HS-27A (cell line): Measurements from ENCODE around the gene CRYBA1.
"Not testable (repeated sequence)": the region's sequence is repeated elsewhere in the genome, so short reads cannot be mapped to it uniquely, and the experiment has no call there.

Experiments
- DNase-seq: peaks from one replicate; pipeline ENCODE4 v3.0.0-alpha.2; 2012; ENCODE audit warnings: low read depth, missing footprints

The CRYBA1 gene

DNA sequence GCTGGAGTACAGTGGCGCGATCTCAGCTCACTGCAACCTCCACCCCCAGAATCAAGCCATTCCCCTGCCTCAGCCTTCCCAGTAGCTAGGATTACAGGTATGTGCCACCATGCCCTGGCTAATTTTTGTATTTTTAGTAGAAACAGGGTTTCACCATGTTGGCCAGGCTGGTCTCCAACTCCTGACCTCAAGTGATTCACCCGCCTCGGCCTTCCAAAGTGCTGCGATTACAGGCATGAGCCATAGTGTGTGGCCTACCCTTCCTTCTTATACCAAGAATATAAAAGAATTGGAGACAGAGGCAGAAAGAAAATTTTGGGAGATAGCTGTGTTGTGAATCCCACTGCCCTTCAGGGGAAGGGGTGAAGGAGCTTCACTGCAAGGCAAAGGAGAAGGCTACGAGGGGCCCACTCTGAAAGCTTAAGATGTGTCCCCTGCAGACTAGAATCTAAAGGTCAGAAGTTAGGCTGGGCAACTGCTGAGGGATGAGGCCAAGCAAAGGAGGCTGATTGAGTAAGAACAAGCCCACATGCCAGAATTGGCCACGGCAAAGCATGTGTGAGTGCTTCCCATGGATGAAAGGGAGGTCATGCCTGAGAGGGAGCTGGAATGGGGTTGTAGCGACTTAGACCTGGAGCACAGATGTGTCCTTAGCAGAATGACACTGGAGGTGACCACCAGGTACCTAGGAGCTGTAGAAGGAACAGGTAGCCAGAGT is 8.4 kb upstream of the CRYBA1 start:
- no peak for DNase-seq

- DNase-seq: no peak
Measured at GRCh38 chr17:29240477-29240876, 6.2 kb upstream of the CRYBA1 start.

DNA sequence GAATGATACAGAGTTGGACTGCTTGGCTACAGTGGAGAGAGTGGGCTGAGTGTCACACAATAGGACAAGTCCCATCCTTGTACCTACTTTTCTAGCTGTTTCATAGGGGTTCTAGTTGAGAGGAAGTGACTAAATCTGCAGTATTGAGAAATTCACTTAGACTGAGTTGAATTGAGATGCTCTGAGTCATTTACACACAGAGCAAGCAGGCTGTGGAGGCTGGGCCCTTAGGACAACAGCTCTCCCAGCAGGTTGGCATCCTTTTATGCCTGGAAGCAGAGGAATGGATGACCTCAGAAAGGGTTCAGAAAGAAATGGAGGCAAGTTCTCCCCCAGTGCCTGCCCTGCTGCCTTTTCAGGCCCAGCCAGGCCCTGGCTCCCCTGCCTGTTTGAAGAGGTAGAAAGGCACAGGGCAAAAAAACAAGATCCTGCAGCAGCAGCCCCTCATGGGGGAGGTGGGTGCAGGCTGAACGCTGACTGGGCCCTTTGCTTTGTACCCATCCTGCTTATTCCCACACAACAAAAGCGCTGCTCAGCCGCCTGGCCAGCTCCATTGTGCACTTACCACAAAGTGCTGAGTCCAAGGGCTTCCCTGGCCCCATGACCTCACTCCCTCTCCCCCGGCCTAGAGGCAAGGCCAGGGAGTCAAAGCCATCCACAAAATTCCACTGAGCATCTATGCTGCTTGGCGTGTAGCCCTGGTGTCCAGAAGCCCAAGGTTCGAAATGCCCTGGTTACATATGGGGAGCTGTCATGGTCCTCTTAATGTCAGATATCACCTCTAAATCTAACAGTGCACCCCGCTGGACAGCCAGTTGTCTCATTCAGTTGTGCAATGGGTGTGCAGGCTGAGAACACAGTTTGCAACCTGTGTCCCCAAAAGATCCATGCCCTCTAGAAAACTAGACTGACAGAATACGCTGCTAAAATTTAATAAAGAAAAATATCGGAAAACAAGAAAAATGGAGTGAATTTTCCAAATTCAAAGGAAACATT is 5.4 kb upstream of the CRYBA1 start:
- DNase-seq: peak; percentile 62

- DNase-seq: no peak
Measured at GRCh38 chr17:29242051-29242450, 4.6 kb upstream of the CRYBA1 start.

GRCh38 chr17:29242790-29243189 is 3.9 kb upstream of the CRYBA1 start:
- DNase-seq: no peak

GRCh38 chr17:29243792-29244191 is 2.9 kb upstream of the CRYBA1 start:
- DNase-seq: no peak

GRCh38 chr17:29245401-29245800 is 1.3 kb upstream of the CRYBA1 start:
- no peak for DNase-seq

DNA sequence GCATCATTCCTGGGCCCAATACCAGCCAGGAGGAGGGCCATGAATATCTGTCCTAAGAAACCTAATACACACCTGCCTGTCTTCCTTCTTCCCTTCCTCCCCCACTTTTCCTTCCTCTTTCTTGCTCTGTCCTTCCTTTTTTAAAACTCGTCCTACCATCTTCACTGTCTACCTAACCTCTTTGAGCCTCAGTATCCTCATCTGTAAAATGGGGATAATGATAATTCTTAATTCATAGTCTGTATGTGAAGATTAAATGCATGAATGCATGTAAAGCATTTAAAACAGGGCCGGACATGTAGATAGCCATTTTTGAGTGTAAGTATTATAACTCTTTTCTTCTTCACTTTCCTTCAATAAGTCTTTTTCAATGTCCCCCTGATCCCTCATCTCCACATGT is 560 bp downstream of the CRYBA1 start:
- no peak for DNase-seq

GRCh38 chr17:29248845-29249244 is 2.2 kb downstream of the CRYBA1 start:
- no peak for DNase-seq

DNA sequence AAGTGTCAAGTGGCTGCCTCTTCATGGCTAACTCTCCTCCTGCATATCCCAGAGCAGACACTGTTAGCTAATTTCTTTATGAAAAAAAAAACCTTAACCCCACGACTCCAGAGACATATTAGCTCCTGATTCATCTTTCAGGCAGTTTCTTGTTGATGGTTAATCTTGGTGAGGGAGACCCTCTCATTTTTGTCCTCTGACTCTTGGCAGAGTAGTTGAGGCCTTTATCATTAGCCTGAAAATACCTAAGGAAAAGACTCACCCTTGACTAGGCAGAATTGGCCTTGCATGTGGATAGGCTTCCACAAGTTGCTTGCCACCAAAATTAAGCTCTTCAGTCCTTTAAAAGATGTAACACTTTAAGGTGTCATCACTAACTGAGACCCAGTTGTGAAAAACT is 4.0 kb downstream of the CRYBA1 start:
- no peak for DNase-seq

- DNase-seq: no peak
Measured at GRCh38 chr17:29251184-29251583, 4.5 kb downstream of the CRYBA1 start.

DNA sequence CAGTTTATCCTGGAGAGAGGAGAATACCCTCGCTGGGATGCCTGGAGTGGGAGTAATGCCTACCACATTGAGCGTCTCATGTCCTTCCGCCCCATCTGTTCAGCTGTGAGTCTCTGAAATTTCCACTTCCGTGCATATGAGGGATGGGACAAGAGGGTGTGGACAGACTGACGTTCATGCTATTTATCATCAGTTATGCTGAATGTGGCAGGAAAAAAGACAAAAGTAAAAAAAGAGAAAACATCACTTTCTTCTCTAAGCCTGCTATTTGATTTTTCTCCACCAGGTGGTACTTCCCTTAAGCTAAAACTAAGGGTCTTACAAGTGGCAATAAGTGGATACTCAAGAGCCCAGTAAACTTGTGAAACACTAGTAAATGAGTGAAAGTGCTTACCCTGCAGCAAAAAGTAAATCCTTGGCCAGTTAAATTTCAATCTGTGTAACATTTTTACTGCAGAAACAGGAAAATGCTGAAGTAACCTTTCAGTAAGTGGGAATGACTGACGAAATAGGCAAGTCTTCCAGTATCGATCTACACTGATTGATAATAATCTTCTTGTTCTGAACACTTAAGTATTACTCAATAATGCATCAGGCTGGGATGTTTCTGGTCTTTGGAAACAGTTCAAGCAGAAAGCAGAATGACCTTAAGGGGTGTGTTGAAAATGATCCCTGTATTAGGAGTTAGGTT is 5.6 kb downstream of the CRYBA1 start:
- no peak for DNase-seq

DNA sequence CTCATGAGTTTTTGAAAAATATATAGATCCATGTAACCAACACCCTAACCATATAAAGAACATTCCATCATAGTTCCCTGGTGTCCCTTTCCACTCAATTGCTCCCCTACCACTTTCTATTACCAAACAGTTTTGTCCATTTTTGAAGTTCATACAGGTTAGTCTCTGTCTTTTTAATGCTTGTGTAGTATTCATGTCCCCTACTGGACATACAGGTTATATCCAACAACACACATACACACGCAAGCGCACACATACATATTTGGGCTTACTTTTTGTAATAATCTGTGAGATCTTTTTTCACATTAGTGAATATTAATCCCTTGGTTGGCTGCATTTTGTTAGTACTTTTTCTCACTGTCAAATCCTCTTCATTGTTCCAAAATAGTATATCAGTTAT is 6.4 kb downstream of the CRYBA1 start:
- DNase-seq: no peak

- no peak for DNase-seq
Measured at GRCh38 chr17:29255926-29256522, 9.4 kb downstream of the CRYBA1 start.

GRCh38 chr17:29256735-29257466 is 10.2 kb downstream of the CRYBA1 start:
- DNase-seq: no peak

- no peak for DNase-seq
Measured at GRCh38 chr17:29257756-29258155, 11.1 kb downstream of the CRYBA1 start.

- DNase-seq: no peak
Measured at GRCh38 chr17:29263916-29264315, 17.3 kb downstream of the CRYBA1 start.

GRCh38 chr17:29271980-29272379 is 25.3 kb downstream of the CRYBA1 start:
- not testable (repeated sequence) for DNase-seq

GRCh38 chr17:29273924-29274323 is 27.3 kb downstream of the CRYBA1 start:
- DNase-seq: no peak

DNA sequence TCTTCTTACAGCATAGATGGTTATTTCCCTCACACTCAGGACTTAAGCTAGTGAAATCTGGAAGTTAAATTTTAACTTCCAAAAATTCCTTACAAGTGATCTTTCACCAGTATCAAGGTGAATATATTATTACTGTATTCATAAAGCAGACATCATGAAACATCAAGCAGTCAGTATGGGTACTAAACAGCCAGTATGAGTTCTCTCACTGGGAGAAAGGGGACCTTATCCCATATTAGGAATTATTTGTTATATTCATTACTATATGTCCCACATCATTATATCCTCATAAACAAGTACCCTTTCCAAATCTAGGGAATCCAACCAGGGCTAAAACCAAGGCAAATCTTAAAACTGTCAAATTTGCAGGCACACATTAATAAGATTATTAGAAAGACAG is 32.0 kb downstream of the CRYBA1 start:
- DNase-seq: no peak

DNA sequence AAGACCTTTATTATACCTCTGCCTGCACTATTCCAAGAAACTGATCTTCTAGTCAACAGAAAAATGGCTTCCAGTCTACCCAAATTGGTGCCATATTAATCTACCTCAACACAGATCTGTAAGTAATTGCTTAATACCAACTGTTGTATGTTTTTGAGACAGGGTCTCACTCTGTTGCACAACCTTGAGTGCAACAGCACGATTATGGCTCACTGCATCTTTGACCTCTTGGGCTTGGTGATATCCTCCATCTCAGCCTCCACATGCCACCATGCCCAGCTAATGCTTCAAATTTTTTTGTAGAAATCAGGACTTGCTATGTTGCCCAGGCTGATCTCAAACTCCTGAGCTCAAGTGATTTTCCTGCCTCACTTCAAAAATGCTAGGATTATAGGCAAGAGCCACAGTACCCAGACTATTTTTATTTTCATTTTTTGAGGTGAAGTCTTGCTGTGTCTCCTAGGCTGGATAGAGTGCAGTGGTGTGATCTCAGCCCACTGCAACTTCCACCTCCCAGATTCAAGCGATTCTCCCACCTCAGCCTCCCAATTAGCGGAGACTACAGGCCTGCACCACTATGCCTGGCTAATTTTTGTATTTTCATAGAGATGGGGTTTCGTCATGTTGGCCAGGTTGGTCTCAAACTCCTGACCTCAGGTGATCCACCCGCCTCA is 32.9 kb downstream of the CRYBA1 start:
- no peak for DNase-seq
